Measurements from ENCODE around the gene SMG9. TPM values are rescaled to one million over a fixed set of nuclear protein-coding genes. Genes with fewer than 3 reads are reported as not detected.
A peak's percentile ranks its signal among the peaks of the same experiment; 100 is the strongest.

The SMG9 gene
- total and polyA plus RNA-seq, 4 donors = 5.4 to 8.9 (median 5.8) TPM

- no peak for TF ChIP-seq JUND (IDR thresholded peaks at IDR 0.05)
- no peak for TF ChIP-seq RXRA (IDR thresholded peaks at IDR 0.05)
- no peak for TF ChIP-seq GABPA (IDR thresholded peaks at IDR 0.05 in 1 of 2, conservative IDR thresholded peaks at IDR 0.05 in 1 of 2)
- TF ChIP-seq ZBTB33 (IDR thresholded peaks at IDR 0.05) = no peak
- TF ChIP-seq EGR1 (IDR thresholded peaks at IDR 0.05; ENCODE audit: low read depth in 2 of 2) = peak in 1 of 2 donors; percentile 14
- TF ChIP-seq HNF4G (IDR thresholded peaks at IDR 0.05) = no peak
- peak; percentile 61 for TF ChIP-seq MAX (IDR thresholded peaks at IDR 0.05)
- TF ChIP-seq NR2F2 (IDR thresholded peaks at IDR 0.05) = no peak
- no peak for TF ChIP-seq FOXA2 (IDR thresholded peaks at IDR 0.05)
- TF ChIP-seq ATF3 (IDR thresholded peaks at IDR 0.05) = no peak
- Histone ChIP-seq H3K9ac (ENCODE audit: low read depth in 1 of 2, low read length in 2 of 2) (peak overlapping the region in 1 of 2 donors; percentile 3), H3K4me3 (ENCODE audit: low read depth in 1 of 3, low read length in 3 of 3) (peak overlapping the region; percentile 66 to 75 (median 73)), H3K27me3 (ENCODE audit: control insufficient read depth in 4 of 4, insufficient read depth in 4 of 4, low read length in 3 of 4) (no peaks in the 10 kb centered on the region), H3K9me3 (ENCODE audit: control insufficient read depth in 4 of 4, low read length in 3 of 4) (no peaks in the 10 kb centered on the region), H3K27ac (ENCODE audit: low read depth in 1 of 2, low read length in 2 of 2) (peak overlapping the region; percentile 83 to 100), H3K4me1 (ENCODE audit: control insufficient read depth in 4 of 4, insufficient read depth in 4 of 4, low read length in 3 of 4) (peaks cover 5 to 20% (median 11%) of the 10 kb centered on the region in 4 donors), H3K36me3 (ENCODE audit: control insufficient read depth in 4 of 4, insufficient read depth in 3 of 4, low read depth in 1 of 4, low read length in 3 of 4) (peaks cover 0 to 3% (median 0%) of the 10 kb centered on the region in 4 donors)
- DNase-seq (ENCODE audit: low spot score) = peak; percentile 87
- 1% methylated on average over 28 of the region's 28 CpGs for WGBS
Observed at GRCh38 chr19:43755256-43755801, 567 bp upstream of the SMG9 start.

- Histone ChIP-seq H3K4me1 (ENCODE audit: control insufficient read depth in 4 of 4, insufficient read depth in 4 of 4, low read length in 3 of 4) (peaks cover 5 to 20% (median 11%) of the 10 kb centered on the region in 4 donors), H3K27ac (ENCODE audit: low read depth in 1 of 2, low read length in 2 of 2) (peak overlapping the region; percentile 83 to 100), H3K36me3 (ENCODE audit: control insufficient read depth in 4 of 4, insufficient read depth in 3 of 4, low read depth in 1 of 4, low read length in 3 of 4) (peaks cover 0 to 14% (median 3%) of the 10 kb centered on the region in 4 donors), H3K9ac (ENCODE audit: low read depth in 1 of 2, low read length in 2 of 2) (peak overlapping the region; percentile 79 to 89), H3K27me3 (ENCODE audit: control insufficient read depth in 4 of 4, insufficient read depth in 4 of 4, low read length in 3 of 4) (no peaks in the 10 kb centered on the region), H3K4me3 (ENCODE audit: low read depth in 1 of 3, low read length in 3 of 3) (peak overlapping the region; percentile 66 to 96 (median 75)), H3K9me3 (ENCODE audit: control insufficient read depth in 4 of 4, low read length in 3 of 4) (no peaks in the 10 kb centered on the region)
- DNase-seq (ENCODE audit: low spot score) = no peak
- under 1% methylated on average over 11 of the region's 11 CpGs for whole genome bisulfite sequencing
- TF ChIP-seq GABPA (IDR thresholded peaks at IDR 0.05 in 1 of 2, conservative IDR thresholded peaks at IDR 0.05 in 1 of 2) = no peak
- no peak for TF ChIP-seq CTCF (IDR thresholded peaks at IDR 0.05; ENCODE audit: low read depth, low read length, missing input control)
- TF ChIP-seq HNF4G (IDR thresholded peaks at IDR 0.05) = no peak
- TF ChIP-seq EGR1 (IDR thresholded peaks at IDR 0.05; ENCODE audit: low read depth in 2 of 2) = no peak
- no peak for TF ChIP-seq ZBTB33 (IDR thresholded peaks at IDR 0.05)
- TF ChIP-seq JUND (IDR thresholded peaks at IDR 0.05) = no peak
- no peak for TF ChIP-seq MAX (IDR thresholded peaks at IDR 0.05)
Observed at GRCh38 chr19:43754253-43754502, 584 bp downstream of the SMG9 start.
